ENCODE data around the gene PRDX6.
"Not testable (repeated sequence)": the region's sequence is repeated elsewhere in the genome, so short reads cannot be mapped to it uniquely, and the experiment has no call there.

PRDX6 gene

GRCh38 chr1:173470608-173471007, 6.5 kb upstream of the PRDX6 start:
- no peak for DNase-seq

DNA sequence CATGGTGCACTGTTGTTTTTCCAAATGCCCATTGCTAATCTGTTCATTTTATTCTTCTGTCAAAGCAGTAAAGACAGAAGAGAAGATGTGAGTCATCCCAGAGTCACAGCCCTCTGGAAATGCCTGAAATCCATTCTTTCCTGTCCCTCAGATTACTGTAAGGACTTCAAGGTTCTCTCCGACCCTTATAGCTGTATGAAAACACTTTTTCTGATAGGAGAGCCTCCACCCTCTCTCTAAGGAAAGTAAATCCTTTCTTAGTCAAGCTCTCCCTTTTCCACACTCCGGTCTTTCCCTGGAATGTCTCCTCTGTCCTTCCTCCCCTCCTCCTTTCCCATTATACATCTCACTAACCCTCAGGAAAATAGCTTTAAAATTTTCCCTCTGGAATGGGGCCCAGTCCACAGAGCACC, 3.5 kb upstream of the PRDX6 start:
- no peak for DNase-seq

GRCh38 chr1:173474097-173474779, 2.9 kb upstream of the PRDX6 start:
- no peak for DNase-seq

GRCh38 chr1:173474780-173475421, 2.2 kb upstream of the PRDX6 start:
- not testable (repeated sequence) for DNase-seq

GRCh38 chr1:173475564-173476196, 1.5 kb upstream of the PRDX6 start:
- no peak for DNase-seq

DNA sequence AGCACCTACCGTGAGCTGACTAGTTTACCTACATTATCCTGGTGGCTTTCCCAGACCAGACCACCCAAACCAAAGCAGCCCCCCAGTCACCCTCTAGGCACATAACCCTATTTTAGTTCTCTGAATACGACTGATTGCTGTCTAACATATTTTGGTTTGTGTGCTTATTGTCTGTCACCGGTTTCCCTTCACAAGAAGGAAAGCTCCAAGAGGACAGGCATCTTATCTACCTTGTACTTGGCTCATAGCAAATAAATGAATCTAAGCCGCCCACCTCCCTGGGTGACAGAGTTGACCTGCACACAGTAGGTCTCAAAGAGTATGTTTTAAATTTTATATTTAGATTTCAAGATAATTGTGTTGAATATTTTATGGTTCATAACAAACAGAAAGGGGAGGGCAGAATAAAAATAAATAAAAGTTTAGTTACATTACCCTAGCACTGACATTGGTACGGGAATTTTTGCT, 904 bp upstream of the PRDX6 start:
- DNase-seq, result no peak

DNA sequence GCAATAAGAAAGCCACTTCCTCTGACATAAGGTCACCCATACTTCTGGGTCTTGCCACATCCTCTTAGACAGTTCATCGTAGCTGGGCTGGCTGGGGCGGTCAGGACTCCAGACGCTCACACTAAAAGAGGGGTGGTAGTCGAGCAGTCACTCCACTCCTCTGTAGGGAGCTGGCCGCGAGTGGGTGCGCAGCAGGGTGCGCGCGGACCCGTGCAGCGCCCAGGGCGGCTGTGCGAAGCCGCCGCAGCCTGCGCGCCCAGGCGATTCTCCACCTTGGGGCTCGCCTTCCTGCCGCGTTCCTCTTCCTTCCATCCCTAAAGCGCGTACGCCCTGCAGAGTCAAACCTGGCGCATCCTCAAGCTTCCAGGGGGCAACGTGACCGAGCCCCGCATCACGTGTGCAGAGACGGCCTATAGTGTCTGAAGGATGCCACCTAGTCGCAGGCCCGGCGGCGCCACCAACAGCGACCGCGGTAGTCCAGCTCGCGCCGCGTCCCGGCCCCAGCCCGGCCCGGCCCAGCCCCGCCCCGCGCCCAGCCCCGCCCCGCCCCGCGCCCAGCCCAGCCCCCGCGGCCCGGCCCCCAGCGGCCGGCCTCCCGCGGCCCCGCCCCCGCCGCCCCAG, 360 bp upstream of the PRDX6 start:
- DNase-seq, result peak; percentile 88 to 89

- no peak for DNase-seq
Observed at GRCh38 chr1:173478094-173478674, 1.0 kb downstream of the PRDX6 start.

- DNase-seq, result no peak
Observed at GRCh38 chr1:173479649-173480048, 2.5 kb downstream of the PRDX6 start.

DNA sequence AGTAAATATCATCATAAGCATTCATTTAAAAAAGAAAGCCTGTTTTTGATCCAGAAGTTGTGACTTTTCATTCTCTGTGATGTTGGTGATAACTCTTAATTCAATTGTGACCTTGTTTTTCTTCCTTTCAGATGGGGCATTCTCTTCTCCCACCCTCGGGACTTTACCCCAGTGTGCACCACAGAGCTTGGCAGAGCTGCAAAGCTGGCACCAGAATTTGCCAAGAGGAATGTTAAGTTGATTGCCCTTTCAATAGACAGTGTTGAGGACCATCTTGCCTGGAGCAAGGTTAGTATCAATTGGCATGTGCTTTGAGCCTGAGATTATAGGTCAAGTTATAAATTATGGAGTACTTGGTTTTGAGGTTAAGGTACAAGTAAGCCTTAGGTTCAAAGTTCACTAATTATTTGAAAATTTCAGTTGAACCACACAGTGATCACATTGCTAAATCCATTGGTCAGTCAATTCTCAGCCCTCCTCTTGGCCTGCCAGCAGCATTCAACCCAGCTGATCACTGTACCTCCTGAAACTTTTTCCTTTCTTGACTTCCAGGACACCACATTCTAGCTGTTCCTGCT, 4.1 kb downstream of the PRDX6 start:
- no peak for DNase-seq

- no peak for DNase-seq
Observed at GRCh38 chr1:173482683-173483082, 5.5 kb downstream of the PRDX6 start.

DNA sequence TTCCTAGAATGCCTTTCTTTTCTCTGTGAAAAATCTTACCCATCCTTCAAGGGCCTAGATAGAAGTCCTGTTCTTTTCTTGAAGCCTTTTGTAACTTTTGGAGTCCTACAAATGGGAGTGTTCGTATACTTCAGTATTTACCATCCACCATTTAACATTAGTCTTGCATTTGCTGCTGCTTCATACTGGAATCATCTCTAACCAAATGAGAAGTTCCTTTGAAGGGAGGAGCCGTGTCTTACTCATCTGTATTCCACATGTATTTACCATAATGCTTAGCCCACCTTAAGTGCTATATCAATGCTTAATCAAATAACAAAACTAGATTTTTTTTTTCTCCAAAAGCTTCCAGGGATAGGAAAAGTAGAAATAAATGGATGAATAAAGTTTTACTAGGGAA, 7.1 kb downstream of the PRDX6 start:
- no peak for DNase-seq

- no peak for DNase-seq
Observed at GRCh38 chr1:173485401-173485800, 8.3 kb downstream of the PRDX6 start.

GRCh38 chr1:173488001-173488400, 10.9 kb downstream of the PRDX6 start:
- DNase-seq, result no peak

DNA sequence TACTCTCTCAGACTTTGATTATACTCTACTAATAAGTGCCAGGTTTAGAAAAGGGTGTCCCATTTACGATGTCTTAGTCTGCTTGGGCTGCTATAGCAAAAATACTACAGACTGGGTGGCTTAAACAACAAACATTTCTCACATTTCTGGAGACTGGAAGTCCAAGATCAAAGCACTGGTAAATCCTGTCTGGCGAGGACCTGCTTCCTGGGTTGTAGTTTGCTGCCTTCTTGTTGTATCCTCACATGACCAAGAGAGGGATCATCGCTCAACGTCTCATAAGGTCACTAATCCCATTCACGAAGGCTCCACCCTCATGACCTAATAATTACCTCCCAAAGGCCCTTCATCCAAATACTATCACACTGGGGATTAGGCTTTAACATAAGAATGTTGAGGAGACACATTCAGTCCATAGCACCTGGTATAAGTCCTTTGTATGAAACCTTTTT, 12.0 kb downstream of the PRDX6 start:
- no peak for DNase-seq

- no peak for DNase-seq
Observed at GRCh38 chr1:173489929-173490328, 12.8 kb downstream of the PRDX6 start.

DNA sequence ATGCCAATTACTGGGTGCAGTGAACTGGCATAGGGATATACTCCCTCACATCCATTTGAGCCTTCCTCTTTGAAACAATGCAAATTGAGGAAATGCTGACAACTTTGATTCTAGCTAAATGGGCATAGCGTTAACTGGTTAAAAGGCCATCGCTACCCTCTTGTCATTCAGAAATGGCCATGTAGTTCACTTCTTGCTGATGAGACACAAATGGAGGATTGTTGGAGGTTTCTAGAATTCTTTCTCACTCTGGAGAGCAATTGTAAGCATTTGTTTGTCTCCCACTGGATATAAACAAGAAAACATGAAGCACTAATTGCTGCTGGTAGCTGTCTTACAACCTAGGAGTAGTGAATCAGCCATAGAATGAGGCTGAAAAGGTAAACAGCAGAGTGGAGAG, 14.4 kb downstream of the PRDX6 start:
- DNase-seq, result no peak

DNA sequence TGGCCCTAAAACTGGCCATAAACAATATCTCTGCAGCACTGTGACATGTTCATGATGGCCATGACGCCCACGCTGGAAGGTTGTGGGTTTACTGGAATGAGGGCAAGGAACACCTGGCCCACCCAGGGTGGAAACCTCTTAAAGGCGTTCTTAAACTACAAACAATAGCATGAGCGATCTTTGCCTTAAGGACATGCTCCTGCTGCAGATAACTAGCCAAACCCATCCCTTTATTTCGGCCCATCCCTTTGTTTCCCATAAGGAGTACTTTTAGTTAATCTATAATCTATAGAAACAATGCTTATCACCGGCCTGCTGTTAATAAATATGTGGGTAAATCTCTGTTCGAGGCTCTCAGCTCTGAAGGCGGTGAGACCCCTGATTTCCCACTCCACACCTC, 16.0 kb downstream of the PRDX6 start:
- not testable (repeated sequence) for DNase-seq

GRCh38 chr1:173495609-173496267, 18.6 kb downstream of the PRDX6 start:
- DNase-seq, result no peak

GRCh38 chr1:173496757-173497320, 19.7 kb downstream of the PRDX6 start:
- no peak for DNase-seq

DNA sequence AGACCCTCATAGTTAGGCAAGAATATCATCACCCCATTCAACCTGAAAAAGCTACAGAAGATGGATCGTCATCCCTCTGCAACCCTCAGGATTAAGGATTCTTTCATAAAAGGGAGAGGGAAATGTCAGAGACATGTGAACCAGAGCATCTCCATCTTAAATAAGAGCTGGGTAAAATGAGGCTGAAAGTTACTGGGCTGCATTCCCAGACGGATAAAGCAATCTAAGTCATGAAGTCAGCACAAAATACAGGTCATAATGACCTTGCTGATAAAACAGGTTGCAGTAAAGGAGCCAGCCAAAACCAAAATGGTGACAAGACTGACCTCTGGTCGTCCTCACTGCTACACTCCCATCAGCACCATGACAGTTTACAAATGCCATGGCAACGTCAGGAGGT, 22.6 kb downstream of the PRDX6 start:
- DNase-seq, result no peak

GRCh38 chr1:173502104-173502503, 25.0 kb downstream of the PRDX6 start:
- no peak for DNase-seq
